GM18502 (cell line): ENCODE data around the gene FEM1B.

Source experiments
- ATAC-seq: cut with Tn5 transposase; IDR thresholded peaks from one replicate; pipeline ENCODE4 v1.9.1; 2021; ENCODE audit warnings: mild to moderate bottlenecking; ENCODE audit not compliant: unreplicated experiment, poor library complexity

FEM1B gene

GRCh38 chr15:68303134-68303533, 25.6 kb downstream of the FEM1B start:
- ATAC-seq, result no peak

GRCh38 chr15:68303560-68304436, 26.3 kb downstream of the FEM1B start:
- ATAC-seq, result no peak

GRCh38 chr15:68304589-68305337, 27.2 kb downstream of the FEM1B start:
- ATAC-seq, result no peak

- ATAC-seq, result no peak
Measured at GRCh38 chr15:68305420-68305871, 27.9 kb downstream of the FEM1B start.

GRCh38 chr15:68307131-68307928, 29.8 kb downstream of the FEM1B start:
- ATAC-seq, result no peak

- ATAC-seq, result no peak
Measured at GRCh38 chr15:68309024-68309423, 31.5 kb downstream of the FEM1B start.

GRCh38 chr15:68310178-68310803, 32.7 kb downstream of the FEM1B start:
- ATAC-seq, result no peak

- no peak for ATAC-seq
Measured at GRCh38 chr15:68310804-68311463, 33.4 kb downstream of the FEM1B start.

GRCh38 chr15:68311464-68311835, 33.9 kb downstream of the FEM1B start:
- ATAC-seq, result no peak

GRCh38 chr15:68311859-68312557, 34.5 kb downstream of the FEM1B start:
- ATAC-seq, result no peak

- no peak for ATAC-seq
Measured at GRCh38 chr15:68312701-68313204, 35.2 kb downstream of the FEM1B start.

GRCh38 chr15:68313501-68314410, 36.2 kb downstream of the FEM1B start:
- no peak for ATAC-seq

GRCh38 chr15:68314563-68314962, 37.0 kb downstream of the FEM1B start:
- ATAC-seq, result no peak

GRCh38 chr15:68315035-68315434, 37.5 kb downstream of the FEM1B start:
- ATAC-seq, result no peak

- ATAC-seq, result no peak
Measured at GRCh38 chr15:68315495-68316031, 38.0 kb downstream of the FEM1B start.

- ATAC-seq, result no peak
Measured at GRCh38 chr15:68316061-68316804, 38.7 kb downstream of the FEM1B start.
